HCT116 (cell line): ENCODE results near the gene ZNF808. TPM values are rescaled to one million over a fixed set of nuclear protein-coding genes. Genes with fewer than 3 reads are reported as not detected.
A peak's percentile ranks its signal among the peaks of the same experiment; 100 is the strongest.

Experiments
- ATAC-seq: fragments of 200-7000 bp; cut with Tn5 transposase; 2 replicates; pipeline ENCODE4 v1.9.1; 2020; ENCODE audit warnings: mild to moderate bottlenecking, moderate library complexity
- BruUV-seq: library from RNA; stranded (reverse); fragments of 400-500 nt; replicated peaks from 2 replicates; lab custom pipeline; 2021; lab: Mats Ljungman, UMichigan
- CTCF ChIA-PET: fragments of 300-600 bp; sonication (Branson Sonifier 250); formaldehyde crosslinking; loops from one replicate; lab custom pipeline; 2021; ENCODE audit warnings: antibody characterized with exemption; lab: Charles Lee
- POLR2A ChIA-PET: fragments of 300-600, 350-600 bp; sonication (Branson Sonifier 250); formaldehyde crosslinking; loops from one replicate; lab custom pipeline; 2021; ENCODE audit warnings: antibody characterized with exemption; lab: Charles Lee
- RAD21 ChIA-PET, 2 experiments: fragments of 300-600 bp; sonication (Branson Sonifier 250); formaldehyde crosslinking; loops; one replicate each; lab custom pipeline; 2023; ENCODE audit warnings: low total read pairs in 2 of 2; ENCODE audit not compliant: uncharacterized antibody in 2 of 2, unreplicated experiment in 2 of 2, low non-redundant PET in 1 of 2; lab: Charles Lee
- DNase-seq: peaks from one replicate; pipeline ENCODE4 v3.0.0-alpha.2; 2010; ENCODE audit warnings: low read depth, low spot score
- H2AFZ ChIP-seq: fragments of 200-600 bp; shearing (Covaris generic), sonication (generic); 2 replicates; pipeline ENCODE4 v1.6.1; 2017; ENCODE audit warnings: low read depth, mixed run types, mixed read lengths, antibody characterized with exemption, low read length; ENCODE audit not compliant: poor library complexity, severe bottlenecking
- H3K27ac ChIP-seq: 2 replicates; pipeline ENCODE4 v1.5.1; 2012; ENCODE audit warnings: low read depth, low read length
- H3K27me3 ChIP-seq: fragments of 200-600 bp; sonication (generic); 2 replicates; pipeline ENCODE4 v1.6.1; 2016; ENCODE audit warnings: mixed run types, low read length, mixed read lengths; ENCODE audit not compliant: insufficient read depth
- H3K36me3 ChIP-seq, 2 experiments: fragments of 200-500 bp in 1 of 2; fragments of 200-600 bp in 1 of 2; sonication (Bioruptor generic) in 1 of 2; sonication (generic) in 1 of 2; 2 replicates each; pipeline versions ENCODE4 v1.5.1 to v1.6.1; 2014 to 2016; ENCODE audit warnings: low read length in 2 of 2, inconsistent platforms in 1 of 2, mixed read lengths in 1 of 2, mixed run types in 1 of 2; ENCODE audit not compliant: insufficient read depth in 2 of 2, control insufficient read depth in 1 of 2
- H3K4me1 ChIP-seq, 2 experiments: fragments of 200-600 bp in 1 of 2; sonication (generic) in 1 of 2; 2 replicates each; pipeline versions ENCODE4 v1.5.1 to v1.6.1; 2012 to 2017; ENCODE audit warnings: low read length in 2 of 2, inconsistent platforms in 1 of 2, mild to moderate bottlenecking in 1 of 2, mixed read lengths in 1 of 2, mixed run types in 1 of 2, moderate library complexity in 1 of 2; ENCODE audit not compliant: insufficient read depth in 2 of 2, control insufficient read depth in 1 of 2
- H3K4me2 ChIP-seq: fragments of 200-600 bp; sonication (generic); 2 replicates; pipeline ENCODE4 v1.6.1; 2017; ENCODE audit warnings: mixed run types, low read length, mixed read lengths
- H3K4me3 ChIP-seq, 2 experiments: fragments of 200-600 bp in 1 of 2; sonication (generic) in 1 of 2; replicated peaks in 1 of 2; 2 replicates each; pipeline ENCODE4 v1.5.1; 2011 to 2016; ENCODE audit warnings: low read length in 2 of 2, control low read depth in 1 of 2, low read depth in 1 of 2, mild to moderate bottlenecking in 1 of 2, mixed read lengths in 1 of 2, mixed run types in 1 of 2
- H3K79me2 ChIP-seq: fragments of 200-600 bp; sonication (generic); 2 replicates; pipeline ENCODE4 v1.6.1; 2017; ENCODE audit warnings: mild to moderate bottlenecking, mixed run types, low read length, moderate library complexity, mixed read lengths; ENCODE audit not compliant: insufficient read depth
- H3K9ac ChIP-seq: fragments of 200-600 bp; sonication (generic); 2 replicates; pipeline ENCODE4 v1.6.1; 2016; ENCODE audit warnings: low read length, mixed read lengths
- H3K9me2 ChIP-seq: fragments of 200-600 bp; sonication (generic), shearing (Covaris generic); 2 replicates; pipeline ENCODE4 v1.6.1; 2017; ENCODE audit warnings: mixed run types, mild to moderate bottlenecking, moderate library complexity; ENCODE audit not compliant: insufficient read depth
- H3K9me3 ChIP-seq, 2 experiments: fragments of 200-500 bp in 1 of 2; fragments of 200-600 bp in 1 of 2; sonication (Bioruptor generic) in 1 of 2; sonication (generic) in 1 of 2; 2 replicates each; pipeline ENCODE4 v1.6.1; 2014 to 2017; ENCODE audit warnings: low read length in 2 of 2, mixed read lengths in 2 of 2, inconsistent platforms in 1 of 2, low read depth in 1 of 2, mild to moderate bottlenecking in 1 of 2, mixed run types in 1 of 2, moderate library complexity in 1 of 2; ENCODE audit not compliant: control insufficient read depth in 1 of 2, insufficient read depth in 1 of 2
- H4K20me1 ChIP-seq: fragments of 200-600 bp; sonication (generic), shearing (Covaris generic); 2 replicates; pipeline ENCODE4 v1.6.1; 2017; ENCODE audit warnings: mixed run types, mild to moderate bottlenecking, moderate library complexity; ENCODE audit not compliant: insufficient read depth
- CBX3 ChIP-seq: IDR thresholded peaks from 2 replicates; pipeline ENCODE4 v1.6.1; 2012; ENCODE audit warnings: low read depth
- CEBPB ChIP-seq: IDR thresholded peaks from 2 replicates; pipeline ENCODE4 v1.6.1; 2012; ENCODE audit warnings: low read depth
- EZH2phosphoT487 ChIP-seq: fragments of 200-600 bp; IDR thresholded peaks from 2 replicates; pipeline ENCODE4 v1.6.1; 2018; ENCODE audit warnings: antibody characterized with exemption, borderline replicate concordance
- FOSL1 ChIP-seq: IDR thresholded peaks from 2 replicates; pipeline ENCODE4 v1.6.1; 2012; ENCODE audit warnings: low read depth
- JUND ChIP-seq: IDR thresholded peaks from 2 replicates; pipeline ENCODE4 v1.6.1; 2012
- POLR2A ChIP-seq: IDR thresholded peaks from 2 replicates; pipeline ENCODE4 v1.7.0; 2011; ENCODE audit warnings: borderline replicate concordance; ENCODE audit not compliant: insufficient read depth, insufficient read length; ENCODE audit errors: extremely low read depth
- SP1 ChIP-seq: IDR thresholded peaks from 2 replicates; pipeline ENCODE4 v1.6.1; 2012; ENCODE audit warnings: low read depth
- TCF7L2 ChIP-seq: IDR thresholded peaks from 2 replicates; pipeline ENCODE4 v1.7.0; 2011; ENCODE audit warnings: borderline replicate concordance, inconsistent platforms; ENCODE audit not compliant: insufficient read depth, insufficient read length; ENCODE audit errors: extremely low read depth
- YY1 ChIP-seq: IDR thresholded peaks from 2 replicates; pipeline ENCODE4 v1.6.1; 2011; ENCODE audit warnings: low read length, low read depth, moderate library complexity, mild to moderate bottlenecking; ENCODE audit not compliant: insufficient replicate concordance; ENCODE audit errors: extremely low read depth
- ZNF274 ChIP-seq: fragments of 200-500 bp; sonication (Bioruptor generic); IDR thresholded peaks from 2 replicates; pipeline ENCODE4 v1.6.1; 2014; ENCODE audit warnings: mild to moderate bottlenecking, low read depth, low read length, inconsistent platforms
- intact Hi-C: fragments of 100-400 bp; cut with micrococcal nuclease; formaldehyde crosslinking; loops from 2 replicates; pipeline ENCODE4 v1.10.0; 2022
- total RNA-seq: library from RNA; stranded (reverse); gene quantifications from one replicate; pipeline ENCODE4 v1.2.1, GENCODE V29; 2021; ENCODE audit not compliant: unreplicated experiment
- TF ChIP-seq, protein P1 (sequence below): IDR thresholded peaks from 2 replicates; pipeline ENCODE4 v1.6.1; 2012
- TF ChIP-seq, protein P2 (sequence below): IDR thresholded peaks from 2 replicates; pipeline ENCODE4 v1.6.1; 2012
- TF ChIP-seq, protein P3 (sequence below), 3 experiments: fragments of 200-600 bp in 1 of 3; sonication (generic) in 1 of 3; IDR thresholded peaks in 2 of 3; conservative IDR thresholded peaks in 1 of 3; 2 replicates each; pipeline ENCODE4 v1.5.1; 2012 to 2017; ENCODE audit warnings: low read depth in 2 of 3, low read length in 2 of 3, antibody characterized with exemption in 1 of 3, borderline replicate concordance in 1 of 3, control low read depth in 1 of 3, mild to moderate bottlenecking in 1 of 3, mixed read lengths in 1 of 3, mixed run types in 1 of 3, moderate library complexity in 1 of 3; ENCODE audit not compliant: insufficient read depth in 1 of 3

ZNF808 gene
- total RNA-seq, 1 experiment from 2014 or later = 15.4 TPM

DNA sequence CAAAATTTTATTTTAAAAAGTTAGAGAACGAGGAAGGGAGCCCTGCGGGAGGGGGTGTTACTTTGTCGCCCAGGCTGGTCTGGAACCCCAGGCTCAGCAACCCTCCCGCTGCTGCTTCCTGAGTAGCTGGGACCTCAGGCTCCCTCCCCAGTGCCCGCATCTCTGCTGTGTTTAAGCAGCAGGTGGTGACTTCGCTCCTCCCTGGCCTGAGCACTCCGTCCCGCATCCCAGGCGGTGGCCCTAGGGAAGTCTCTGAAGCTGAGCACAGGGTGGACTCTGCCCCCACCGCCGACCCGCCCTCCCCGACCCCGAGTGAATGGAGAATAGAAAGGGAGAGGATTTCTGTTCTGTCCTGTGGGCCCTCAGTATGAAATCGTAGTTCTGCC lies 73.2 kb downstream of the ZNF808 start:
- no peak overlapping the region for H3K27ac ChIP-seq
- intact Hi-C loops = no loop called here
- DNase-seq (no peak), ATAC-seq (peak; percentile 35)
- BruUV-seq = no TSS peak
- peaks cover 9 to 20% of the 10 kb centered on the region in 2 experiments; a peak in 2 of 4 replicates for H3K9me3 ChIP-seq
- H3K4me2 ChIP-seq = peak overlapping the region; percentile 79
- RAD21 ChIA-PET = no interaction called here
- no peaks in the 10 kb centered on the region for H3K9me2 ChIP-seq
- peaks cover 0 to 5% of the 10 kb centered on the region in 2 experiments; a peak in 1 of 4 replicates for H3K36me3 ChIP-seq
- POLR2A ChIA-PET = no interaction called here
- H3K4me3 ChIP-seq = peak overlapping the region; percentile 54 to 62
- no peaks in the 10 kb centered on the region for H4K20me1 ChIP-seq
- no peaks in the 10 kb centered on the region for H3K79me2 ChIP-seq
- TF ChIP-seq EZH2phosphoT487 = no peak
- TF ChIP-seq, protein P1, sequence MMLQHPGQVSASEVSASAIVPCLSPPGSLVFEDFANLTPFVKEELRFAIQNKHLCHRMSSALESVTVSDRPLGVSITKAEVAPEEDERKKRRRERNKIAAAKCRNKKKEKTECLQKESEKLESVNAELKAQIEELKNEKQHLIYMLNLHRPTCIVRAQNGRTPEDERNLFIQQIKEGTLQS = no peak
- no peak for TF ChIP-seq ZNF274
- TF ChIP-seq CEBPB = no peak
- TF ChIP-seq, protein P2, sequence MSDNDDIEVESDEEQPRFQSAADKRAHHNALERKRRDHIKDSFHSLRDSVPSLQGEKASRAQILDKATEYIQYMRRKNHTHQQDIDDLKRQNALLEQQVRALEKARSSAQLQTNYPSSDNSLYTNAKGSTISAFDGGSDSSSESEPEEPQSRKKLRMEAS = no peak
- no peak for TF ChIP-seq POLR2A
- TF ChIP-seq CBX3 = no peak
- TF ChIP-seq TCF7L2 = no peak
- TF ChIP-seq FOSL1 = no peak
- TF ChIP-seq, protein P3, sequence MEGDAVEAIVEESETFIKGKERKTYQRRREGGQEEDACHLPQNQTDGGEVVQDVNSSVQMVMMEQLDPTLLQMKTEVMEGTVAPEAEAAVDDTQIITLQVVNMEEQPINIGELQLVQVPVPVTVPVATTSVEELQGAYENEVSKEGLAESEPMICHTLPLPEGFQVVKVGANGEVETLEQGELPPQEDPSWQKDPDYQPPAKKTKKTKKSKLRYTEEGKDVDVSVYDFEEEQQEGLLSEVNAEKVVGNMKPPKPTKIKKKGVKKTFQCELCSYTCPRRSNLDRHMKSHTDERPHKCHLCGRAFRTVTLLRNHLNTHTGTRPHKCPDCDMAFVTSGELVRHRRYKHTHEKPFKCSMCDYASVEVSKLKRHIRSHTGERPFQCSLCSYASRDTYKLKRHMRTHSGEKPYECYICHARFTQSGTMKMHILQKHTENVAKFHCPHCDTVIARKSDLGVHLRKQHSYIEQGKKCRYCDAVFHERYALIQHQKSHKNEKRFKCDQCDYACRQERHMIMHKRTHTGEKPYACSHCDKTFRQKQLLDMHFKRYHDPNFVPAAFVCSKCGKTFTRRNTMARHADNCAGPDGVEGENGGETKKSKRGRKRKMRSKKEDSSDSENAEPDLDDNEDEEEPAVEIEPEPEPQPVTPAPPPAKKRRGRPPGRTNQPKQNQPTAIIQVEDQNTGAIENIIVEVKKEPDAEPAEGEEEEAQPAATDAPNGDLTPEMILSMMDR (IDR thresholded peaks at IDR 0.05 in 2 of 3, conservative IDR thresholded peaks at IDR 0.05 in 1 of 3; ENCODE audit: borderline replicate concordance in 1 of 3, insufficient read depth in 1 of 3, low read depth in 2 of 3, low read length in 2 of 3) = no peak
- TF ChIP-seq JUND = no peak
- no peak for TF ChIP-seq YY1
- TF ChIP-seq SP1 = no peak
- TF ChIP-seq, all 23 proteins: peak for 0
- Histone ChIP-seq H2AFZ (no peak overlapping the region), H3K4me1 (peaks cover 0 to 16% of the 10 kb centered on the region in 2 experiments; a peak in 2 of 4 replicates), H3K27me3 (no peaks in the 10 kb centered on the region), H3K9ac (no peak overlapping the region)
- CTCF ChIA-PET = no interaction called here
